Calu3 (cell line): ENCODE measurements around the gene CD164L2. TPM values are rescaled to one million over a fixed set of nuclear protein-coding genes. Genes with fewer than 3 reads are reported as not detected.

Experiments
- BruUV-seq: library from RNA; stranded (reverse); fragments of 400-500 nt; replicated peaks from 2 replicates; lab custom pipeline; 2021; lab: Mats Ljungman, UMichigan
- CTCF ChIA-PET: fragments of 300-600 bp; sonication (Branson Sonifier 250); formaldehyde crosslinking; loops from one replicate; lab custom pipeline; 2022; ENCODE audit warnings: antibody characterized with exemption; lab: Charles Lee
- DNase-seq: peaks from one replicate; pipeline ENCODE4 v3.0.0; 2022
- H3K27ac Mint-ChIP-seq: one replicate; pipeline ENCODE4 v1.8.0; 2022; ENCODE audit warnings: mixed read lengths; ENCODE audit not compliant: unreplicated experiment
- H3K27me3 Mint-ChIP-seq: one replicate; pipeline ENCODE4 v1.8.0; 2022; ENCODE audit warnings: mixed read lengths; ENCODE audit not compliant: unreplicated experiment
- H3K36me3 Mint-ChIP-seq: one replicate; pipeline ENCODE4 v1.8.0; 2022; ENCODE audit warnings: mild to moderate bottlenecking, moderate library complexity, mixed read lengths; ENCODE audit not compliant: insufficient read depth, unreplicated experiment
- H3K4me1 Mint-ChIP-seq: one replicate; pipeline ENCODE4 v1.8.0; 2022; ENCODE audit warnings: mild to moderate bottlenecking, low read depth, mixed read lengths; ENCODE audit not compliant: unreplicated experiment
- H3K4me3 Mint-ChIP-seq: one replicate; pipeline ENCODE4 v1.8.0; 2022; ENCODE audit warnings: mild to moderate bottlenecking, low read depth, moderate library complexity, mixed read lengths; ENCODE audit not compliant: unreplicated experiment
- H3K9me3 Mint-ChIP-seq: one replicate; pipeline ENCODE4 v1.8.0; 2022; ENCODE audit warnings: low read depth, mixed read lengths; ENCODE audit not compliant: unreplicated experiment
- CTCF ChIP-seq: fragments of 200-600 bp; IDR thresholded peaks from one replicate; pipeline ENCODE4 v1.8.0; 2022; ENCODE audit warnings: antibody characterized with exemption; ENCODE audit not compliant: unreplicated experiment
- intact Hi-C: fragments of 100-400 bp; cut with micrococcal nuclease; formaldehyde crosslinking; loops from one replicate; pipeline ENCODE4 v1.10.0; 2022; ENCODE audit not compliant: unreplicated experiment
- total RNA-seq: library from RNA; stranded (reverse); gene quantifications from 2 replicates; pipeline ENCODE4 v1.2.3, GENCODE V29; 2022

The CD164L2 gene
- total RNA-seq, 1 experiment from 2014 or later, result not detected

DNA sequence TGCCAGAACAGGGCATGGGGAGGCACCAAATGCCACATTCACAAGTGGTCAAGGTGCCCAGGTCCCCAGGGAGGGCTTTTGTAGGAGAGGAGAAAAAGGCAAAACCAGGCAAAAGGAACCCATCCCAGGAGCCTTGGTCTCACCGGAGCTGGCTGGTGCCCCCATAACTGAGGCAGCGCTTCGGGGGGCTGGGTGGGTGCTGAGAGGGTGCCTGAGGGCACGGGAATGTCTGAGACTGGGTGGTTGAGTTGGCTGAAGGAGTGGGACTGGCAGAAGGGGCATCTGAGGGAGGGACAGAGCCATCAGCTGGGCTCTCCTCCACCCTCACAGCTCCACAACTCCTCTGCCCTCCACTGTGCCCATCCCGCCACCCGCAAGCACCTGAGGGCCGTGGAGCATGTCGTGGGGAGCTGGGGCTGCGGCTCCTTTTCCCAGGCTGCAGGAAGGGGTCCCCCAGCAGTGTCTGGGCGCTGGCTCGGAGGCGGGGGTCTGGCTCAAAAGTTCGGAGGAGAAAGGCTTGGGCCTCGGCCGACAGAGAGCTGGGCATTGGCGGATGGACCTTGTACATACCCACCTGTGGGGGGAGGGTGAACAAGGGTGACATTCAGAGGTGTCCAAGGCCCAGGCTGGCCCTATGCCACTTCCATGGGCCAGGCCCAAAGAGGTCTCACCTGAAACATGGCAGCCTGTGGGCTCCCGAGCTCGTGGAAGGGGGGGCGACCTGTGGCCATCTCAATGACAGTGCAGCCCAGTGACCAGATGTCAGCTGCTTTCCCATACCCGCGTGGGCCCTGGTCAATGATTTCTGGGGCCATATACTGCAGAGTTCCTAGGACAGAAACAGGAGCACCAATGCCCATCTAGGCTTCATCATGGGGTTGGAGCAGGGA lies 24.9 kb downstream of the CD164L2 start:
- Mint-ChIP-seq H3K4me1 (no peaks in the 10 kb centered on the region), H3K4me3 (no peak overlapping the region), H3K27ac (no peak overlapping the region), H3K9me3 (no peaks in the 10 kb centered on the region), H3K36me3 (peaks cover 14% of the 10 kb centered on the region), H3K27me3 (no peaks in the 10 kb centered on the region)
- TF ChIP-seq CTCF, result no peak
- DNase-seq, result no peak
- intact Hi-C loops, result no loop called here
- CTCF ChIA-PET, result no interaction called here
- BruUV-seq, result no TSS peak

GRCh38 chr1:27357281-27358037 lies 25.7 kb downstream of the CD164L2 start:
- Mint-ChIP-seq H3K36me3 (peaks cover 20% of the 10 kb centered on the region), H3K4me3 (no peak overlapping the region), H3K27ac (no peak overlapping the region), H3K9me3 (no peaks in the 10 kb centered on the region), H3K4me1 (no peaks in the 10 kb centered on the region), H3K27me3 (no peaks in the 10 kb centered on the region)
- peak; percentile 89 for TF ChIP-seq CTCF
- DNase-seq, result no peak
- intact Hi-C loops, result no loop called here
- CTCF ChIA-PET, result no interaction called here
- BruUV-seq, result no TSS peak

DNA sequence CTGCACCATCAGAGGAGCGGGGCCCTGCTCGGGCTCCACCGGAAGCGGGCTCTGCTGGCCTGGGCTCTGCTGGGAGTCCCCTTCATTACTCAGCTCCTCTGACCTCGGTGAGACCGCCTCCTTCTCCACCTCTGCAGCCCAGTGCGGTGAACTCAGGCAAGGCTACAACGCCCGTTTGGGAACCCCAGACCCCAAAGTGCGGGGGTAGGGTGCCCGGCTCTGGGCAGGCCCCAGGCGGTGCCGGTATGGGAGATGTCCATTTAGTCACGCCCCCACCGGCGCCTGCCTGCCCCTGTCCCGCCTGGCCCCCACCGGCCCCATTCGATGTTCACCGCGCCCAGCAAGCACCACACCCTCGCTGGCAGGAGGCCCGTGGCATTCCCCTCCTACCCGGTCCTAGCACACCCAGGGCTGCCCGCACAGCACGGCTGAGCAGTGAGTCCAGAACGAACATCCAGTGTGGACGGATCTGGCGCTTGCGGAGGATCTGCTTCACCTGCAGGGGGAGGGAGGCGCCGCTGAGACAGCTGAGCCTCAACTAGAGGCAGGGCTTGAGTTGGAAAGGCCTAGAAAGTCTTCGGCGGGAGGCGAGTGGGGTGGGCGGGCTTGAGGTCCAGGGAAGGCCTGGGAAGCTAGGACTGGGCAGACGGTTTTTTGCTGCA lies 26.4 kb downstream of the CD164L2 start:
- BruUV-seq, result no TSS peak
- no peaks in the 10 kb centered on the region for H3K27me3 Mint-ChIP-seq
- no peak for TF ChIP-seq CTCF
- no peak for DNase-seq
- no peaks in the 10 kb centered on the region for H3K4me1 Mint-ChIP-seq
- CTCF ChIA-PET, result no interaction called here
- peaks cover 20% of the 10 kb centered on the region for H3K36me3 Mint-ChIP-seq
- H3K9me3 Mint-ChIP-seq, result no peaks in the 10 kb centered on the region
- no peak overlapping the region for H3K4me3 Mint-ChIP-seq
- no peak overlapping the region for H3K27ac Mint-ChIP-seq
- intact Hi-C loops, result no loop called here

- CTCF ChIA-PET, result no interaction called here
- Mint-ChIP-seq H3K9me3 (no peaks in the 10 kb centered on the region), H3K27ac (no peak overlapping the region), H3K36me3 (peaks cover 24% of the 10 kb centered on the region), H3K4me3 (no peak overlapping the region), H3K4me1 (no peaks in the 10 kb centered on the region), H3K27me3 (no peaks in the 10 kb centered on the region)
- DNase-seq, result no peak
- no TSS peak for BruUV-seq
- no peak for TF ChIP-seq CTCF
- intact Hi-C loops, result no loop called here
Observed at GRCh38 chr1:27356277-27356618, 26.9 kb downstream of the CD164L2 start.
